HCT116 (cell line): ENCODE data around the gene SPAG5. TPM values are rescaled to one million over a fixed set of nuclear protein-coding genes. Genes with fewer than 3 reads are reported as not detected.

ENCODE experiments used
- ATAC-seq: fragments of 200-7000 bp; cut with Tn5 transposase; 2 replicates; pipeline ENCODE4 v1.9.1; 2020; ENCODE audit warnings: mild to moderate bottlenecking, moderate library complexity
- BruUV-seq: library from RNA; stranded (reverse); fragments of 400-500 nt; replicated peaks from 2 replicates; lab custom pipeline; 2021; lab: Mats Ljungman, UMichigan
- CTCF ChIA-PET: fragments of 300-600 bp; sonication (Branson Sonifier 250); formaldehyde crosslinking; loops from one replicate; lab custom pipeline; 2021; ENCODE audit warnings: antibody characterized with exemption; lab: Charles Lee
- POLR2A ChIA-PET: fragments of 300-600, 350-600 bp; sonication (Branson Sonifier 250); formaldehyde crosslinking; loops from one replicate; lab custom pipeline; 2021; ENCODE audit warnings: antibody characterized with exemption; lab: Charles Lee
- RAD21 ChIA-PET, 2 experiments: fragments of 300-600 bp; sonication (Branson Sonifier 250); formaldehyde crosslinking; loops; one replicate each; lab custom pipeline; 2023; ENCODE audit warnings: low total read pairs in 2 of 2; ENCODE audit not compliant: uncharacterized antibody in 2 of 2, unreplicated experiment in 2 of 2, low non-redundant PET in 1 of 2; lab: Charles Lee
- DNase-seq: peaks from one replicate; pipeline ENCODE4 v3.0.0-alpha.2; 2010; ENCODE audit warnings: low read depth, low spot score
- H2AFZ ChIP-seq: fragments of 200-600 bp; shearing (Covaris generic), sonication (generic); 2 replicates; pipeline ENCODE4 v1.6.1; 2017; ENCODE audit warnings: low read depth, mixed run types, mixed read lengths, antibody characterized with exemption, low read length; ENCODE audit not compliant: poor library complexity, severe bottlenecking
- H3K27ac ChIP-seq: 2 replicates; pipeline ENCODE4 v1.5.1; 2012; ENCODE audit warnings: low read depth, low read length
- H3K27me3 ChIP-seq: fragments of 200-600 bp; sonication (generic); 2 replicates; pipeline ENCODE4 v1.6.1; 2016; ENCODE audit warnings: mixed run types, low read length, mixed read lengths; ENCODE audit not compliant: insufficient read depth
- H3K36me3 ChIP-seq, 2 experiments: fragments of 200-500 bp in 1 of 2; fragments of 200-600 bp in 1 of 2; sonication (Bioruptor generic) in 1 of 2; sonication (generic) in 1 of 2; 2 replicates each; pipeline versions ENCODE4 v1.5.1 to v1.6.1; 2014 to 2016; ENCODE audit warnings: low read length in 2 of 2, inconsistent platforms in 1 of 2, mixed read lengths in 1 of 2, mixed run types in 1 of 2; ENCODE audit not compliant: insufficient read depth in 2 of 2, control insufficient read depth in 1 of 2
- H3K4me1 ChIP-seq, 2 experiments: fragments of 200-600 bp in 1 of 2; sonication (generic) in 1 of 2; 2 replicates each; pipeline versions ENCODE4 v1.5.1 to v1.6.1; 2012 to 2017; ENCODE audit warnings: low read length in 2 of 2, inconsistent platforms in 1 of 2, mild to moderate bottlenecking in 1 of 2, mixed read lengths in 1 of 2, mixed run types in 1 of 2, moderate library complexity in 1 of 2; ENCODE audit not compliant: insufficient read depth in 2 of 2, control insufficient read depth in 1 of 2
- H3K4me2 ChIP-seq: fragments of 200-600 bp; sonication (generic); 2 replicates; pipeline ENCODE4 v1.6.1; 2017; ENCODE audit warnings: mixed run types, low read length, mixed read lengths
- H3K4me3 ChIP-seq, 2 experiments: fragments of 200-600 bp in 1 of 2; sonication (generic) in 1 of 2; replicated peaks in 1 of 2; 2 replicates each; pipeline ENCODE4 v1.5.1; 2011 to 2016; ENCODE audit warnings: low read length in 2 of 2, control low read depth in 1 of 2, low read depth in 1 of 2, mild to moderate bottlenecking in 1 of 2, mixed read lengths in 1 of 2, mixed run types in 1 of 2
- H3K79me2 ChIP-seq: fragments of 200-600 bp; sonication (generic); 2 replicates; pipeline ENCODE4 v1.6.1; 2017; ENCODE audit warnings: mild to moderate bottlenecking, mixed run types, low read length, moderate library complexity, mixed read lengths; ENCODE audit not compliant: insufficient read depth
- H3K9ac ChIP-seq: fragments of 200-600 bp; sonication (generic); 2 replicates; pipeline ENCODE4 v1.6.1; 2016; ENCODE audit warnings: low read length, mixed read lengths
- H3K9me2 ChIP-seq: fragments of 200-600 bp; sonication (generic), shearing (Covaris generic); 2 replicates; pipeline ENCODE4 v1.6.1; 2017; ENCODE audit warnings: mixed run types, mild to moderate bottlenecking, moderate library complexity; ENCODE audit not compliant: insufficient read depth
- H3K9me3 ChIP-seq, 2 experiments: fragments of 200-500 bp in 1 of 2; fragments of 200-600 bp in 1 of 2; sonication (Bioruptor generic) in 1 of 2; sonication (generic) in 1 of 2; 2 replicates each; pipeline ENCODE4 v1.6.1; 2014 to 2017; ENCODE audit warnings: low read length in 2 of 2, mixed read lengths in 2 of 2, inconsistent platforms in 1 of 2, low read depth in 1 of 2, mild to moderate bottlenecking in 1 of 2, mixed run types in 1 of 2, moderate library complexity in 1 of 2; ENCODE audit not compliant: control insufficient read depth in 1 of 2, insufficient read depth in 1 of 2
- H4K20me1 ChIP-seq: fragments of 200-600 bp; sonication (generic), shearing (Covaris generic); 2 replicates; pipeline ENCODE4 v1.6.1; 2017; ENCODE audit warnings: mixed run types, mild to moderate bottlenecking, moderate library complexity; ENCODE audit not compliant: insufficient read depth
- CBX3 ChIP-seq: IDR thresholded peaks from 2 replicates; pipeline ENCODE4 v1.6.1; 2012; ENCODE audit warnings: low read depth
- CTCF ChIP-seq, 3 experiments: fragments of 200-600 bp in 1 of 3; sonication (generic) in 1 of 3; IDR thresholded peaks in 2 of 3; conservative IDR thresholded peaks in 1 of 3; 2 replicates each; pipeline ENCODE4 v1.5.1; 2012 to 2017; ENCODE audit warnings: low read depth in 2 of 3, low read length in 2 of 3, antibody characterized with exemption in 1 of 3, borderline replicate concordance in 1 of 3, control low read depth in 1 of 3, mild to moderate bottlenecking in 1 of 3, mixed read lengths in 1 of 3, mixed run types in 1 of 3, moderate library complexity in 1 of 3; ENCODE audit not compliant: insufficient read depth in 1 of 3
- MAX ChIP-seq: IDR thresholded peaks from 2 replicates; pipeline ENCODE4 v1.6.1; 2012
- POLR2A ChIP-seq: IDR thresholded peaks from 2 replicates; pipeline ENCODE4 v1.7.0; 2011; ENCODE audit warnings: borderline replicate concordance; ENCODE audit not compliant: insufficient read depth, insufficient read length; ENCODE audit errors: extremely low read depth
- POLR2AphosphoS5 ChIP-seq: IDR thresholded peaks from 2 replicates; pipeline ENCODE4 v1.6.1; 2011; ENCODE audit warnings: mild to moderate bottlenecking, low read depth, low read length, moderate library complexity
- ZFX ChIP-seq: fragments of 450-650 bp; IDR thresholded peaks from 2 replicates; pipeline ENCODE4 v1.6.1; 2017
- intact Hi-C: fragments of 100-400 bp; cut with micrococcal nuclease; formaldehyde crosslinking; loops from 2 replicates; pipeline ENCODE4 v1.10.0; 2022
- total RNA-seq: library from RNA; stranded (reverse); gene quantifications from one replicate; pipeline ENCODE4 v1.2.1, GENCODE V29; 2021; ENCODE audit not compliant: unreplicated experiment

Gene SPAG5
- total RNA-seq, 1 experiment from 2014 or later, result 94.9 TPM

- TF ChIP-seq CTCF (IDR thresholded peaks at IDR 0.05 in 2 of 3, conservative IDR thresholded peaks at IDR 0.05 in 1 of 3; ENCODE audit: borderline replicate concordance in 1 of 3, insufficient read depth in 1 of 3, low read depth in 2 of 3, low read length in 2 of 3) (no peak), POLR2AphosphoS5 (peak; percentile 80), CBX3 (no peak)
Observed at GRCh38 chr17:28571361-28572122, 27.3 kb downstream of the SPAG5 start, which contains the start of gene PIGS (continued).

GRCh38 chr17:28570716-28571360, 28.0 kb downstream of the SPAG5 start:
- Histone ChIP-seq H2AFZ (peak overlapping the region; percentile 53), H3K4me3 (peak overlapping the region; percentile 77 to 99), H3K4me1 (peaks cover 0 to 20% of the 10 kb centered on the region in 2 experiments; a peak in 3 of 4 replicates), H3K27me3 (no peaks in the 10 kb centered on the region), H3K9me3 (no peaks in the 10 kb centered on the region), H3K79me2 (peaks cover 22% of the 10 kb centered on the region), H3K9ac (peak overlapping the region; percentile 91), H4K20me1 (no peaks in the 10 kb centered on the region), H3K4me2 (peak overlapping the region; percentile 99), H3K9me2 (no peaks in the 10 kb centered on the region), H3K27ac (peak overlapping the region; percentile 62), H3K36me3 (peaks cover 0 to 4% of the 10 kb centered on the region in 2 experiments; a peak in 1 of 4 replicates)
- intact Hi-C loops, result no loop called here
- no peak for DNase-seq
- ATAC-seq, result peak; percentile 61
- TF ChIP-seq ZFX, result peak; percentile 59; the same call in 1 of the 2 replicates
- TF ChIP-seq MAX, result peak; percentile 60; the same call in 1 of the 2 replicates
- no peak for TF ChIP-seq POLR2A
- BruUV-seq, result no TSS peak
- ChIA-PET POLR2A (interaction anchor here (0.8 to 1.3 kb wide), 5 partner anchors 9 to 149 kb away, joined by 3 read pairs; partner anchors contain the start of gene RPL23A), CTCF (interaction anchor here (0.7 to 1.2 kb wide), 4 partner anchors 20 to 235 kb away, joined by 3 to 6 read pairs (median 4); partner anchors contain the start of gene TNFAIP1), RAD21 (no interaction called here)
